ENCODE results near the gene GXYLT2.

GXYLT2 gene

GRCh38 chr3:72932416-72932815 is 44.6 kb downstream of the GXYLT2 start:
- DNase-seq: no peak
- H3K9me3 ChIP-seq: no peaks in the 10 kb centered on the region
- no peaks in the 10 kb centered on the region for H3K36me3 ChIP-seq
- H3K27me3 ChIP-seq: no peaks in the 10 kb centered on the region
- TF ChIP-seq CTCF (IDR thresholded peaks at IDR 0.05; ENCODE audit: low read depth, low read length): no peak
- no peaks in the 10 kb centered on the region for H3K4me1 ChIP-seq
- no peak overlapping the region for H3K4me3 ChIP-seq (ENCODE audit: low read depth, low read length)

GRCh38 chr3:72938471-72939265 is 50.8 kb downstream of the GXYLT2 start:
- Histone ChIP-seq H3K36me3 (no peaks in the 10 kb centered on the region), H3K4me1 (no peaks in the 10 kb centered on the region), H3K9me3 (no peaks in the 10 kb centered on the region), H3K4me3 (ENCODE audit: low read depth, low read length) (peak overlapping the region; percentile 30), H3K27me3 (no peaks in the 10 kb centered on the region)
- DNase-seq: peak; percentile 51
- TF ChIP-seq CTCF (IDR thresholded peaks at IDR 0.05; ENCODE audit: low read depth, low read length): peak; percentile 61

- DNase-seq: no peak
- TF ChIP-seq CTCF (IDR thresholded peaks at IDR 0.05; ENCODE audit: low read depth, low read length): no peak
- no peaks in the 10 kb centered on the region for H3K4me1 ChIP-seq
Measured at GRCh38 chr3:72941245-72941644, 53.4 kb downstream of the GXYLT2 start.

DNA sequence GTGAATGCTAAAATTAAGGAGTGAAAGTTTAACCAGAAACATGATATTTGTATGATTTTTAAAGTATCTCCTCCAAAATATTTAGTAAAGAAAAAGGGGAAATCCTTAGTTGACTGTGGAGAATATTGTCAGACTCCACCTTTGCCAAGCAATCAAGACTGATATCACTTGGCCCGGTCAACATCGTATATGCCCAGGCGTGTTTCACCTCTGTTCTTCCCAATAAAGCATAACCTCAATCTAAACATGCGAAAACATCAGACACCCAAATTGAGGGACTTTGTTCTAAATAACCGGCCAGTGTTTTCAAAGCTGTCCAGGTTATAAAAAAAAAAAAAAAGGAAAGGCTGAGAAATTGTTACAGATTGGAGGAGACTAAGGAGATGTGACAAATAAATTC is 54.6 kb downstream of the GXYLT2 start:
- TF ChIP-seq CTCF (IDR thresholded peaks at IDR 0.05; ENCODE audit: low read depth, low read length): no peak
- Histone ChIP-seq H3K36me3 (no peaks in the 10 kb centered on the region), H3K27me3 (no peaks in the 10 kb centered on the region), H3K4me3 (ENCODE audit: low read depth, low read length) (no peak overlapping the region), H3K4me1 (no peaks in the 10 kb centered on the region), H3K9me3 (no peaks in the 10 kb centered on the region)
- DNase-seq: no peak

More at GRCh38 chr3:72941245-72941644, 53.4 kb downstream of the GXYLT2 start:
- Histone ChIP-seq H3K9me3 (no peaks in the 10 kb centered on the region), H3K27me3 (no peaks in the 10 kb centered on the region), H3K4me3 (ENCODE audit: low read depth, low read length) (no peak overlapping the region), H3K36me3 (no peaks in the 10 kb centered on the region)

- no peak overlapping the region for H3K4me3 ChIP-seq (ENCODE audit: low read depth, low read length)
- DNase-seq: no peak
- H3K9me3 ChIP-seq: no peaks in the 10 kb centered on the region
- H3K4me1 ChIP-seq: no peaks in the 10 kb centered on the region
- H3K27me3 ChIP-seq: no peaks in the 10 kb centered on the region
- no peaks in the 10 kb centered on the region for H3K36me3 ChIP-seq
- TF ChIP-seq CTCF (IDR thresholded peaks at IDR 0.05; ENCODE audit: low read depth, low read length): no peak
Measured at GRCh38 chr3:72944696-72945095, 56.9 kb downstream of the GXYLT2 start.

DNA sequence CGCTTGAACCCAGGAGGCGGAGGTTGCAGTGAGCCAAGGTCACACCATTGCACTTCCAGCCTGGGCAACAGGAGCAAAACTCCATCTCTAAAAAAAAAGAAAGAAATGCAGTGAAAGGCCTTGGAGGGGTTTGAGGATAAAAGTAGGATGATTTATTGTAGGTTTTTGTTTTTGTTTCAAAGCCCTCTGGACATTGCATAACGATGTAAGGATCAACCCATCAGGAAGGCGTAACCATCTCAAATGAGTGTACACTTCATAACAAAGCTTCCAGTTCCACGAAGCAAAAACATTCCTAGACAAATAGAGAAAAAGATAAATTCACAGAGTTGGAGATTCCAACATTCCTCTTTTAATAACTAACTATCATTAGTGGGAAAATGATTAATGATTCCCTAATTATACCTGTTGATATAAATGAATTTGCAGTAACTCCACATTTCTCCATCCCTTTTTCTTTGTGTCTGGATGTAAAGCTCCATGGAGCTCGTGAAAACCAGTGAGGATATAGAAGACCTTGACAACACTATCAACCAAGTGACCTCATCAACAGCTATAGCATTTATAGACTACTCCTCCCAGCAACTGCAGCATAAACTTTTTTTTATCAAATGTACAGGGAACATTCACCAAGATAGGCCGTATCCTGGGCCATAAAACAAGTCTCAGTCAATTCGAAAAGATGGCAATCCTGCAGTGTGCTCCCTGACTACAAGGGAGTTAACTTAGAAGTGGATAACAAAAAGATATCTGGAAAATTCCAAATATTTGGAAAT is 60.1 kb downstream of the GXYLT2 start:
- Histone ChIP-seq H3K4me1 (no peaks in the 10 kb centered on the region), H3K27me3 (no peaks in the 10 kb centered on the region), H3K9me3 (no peaks in the 10 kb centered on the region), H3K36me3 (no peaks in the 10 kb centered on the region), H3K4me3 (ENCODE audit: low read depth, low read length) (no peak overlapping the region)
- TF ChIP-seq CTCF (IDR thresholded peaks at IDR 0.05; ENCODE audit: low read depth, low read length): no peak
- no peak for DNase-seq
